H9 (cell line): ENCODE results near the gene NAPEPLD. TPM values are rescaled to one million over a fixed set of nuclear protein-coding genes. Genes with fewer than 3 reads are reported as not detected.

Experiments used
- DNase-seq: peaks from one replicate; pipeline ENCODE4 v3.0.0-alpha.2; 2017
- H2AFZ ChIP-seq: one replicate; pipeline ENCODE4 v1.6.1; 2013; ENCODE audit warnings: mild to moderate bottlenecking, low read length, control low read depth, moderate library complexity
- H2AK5ac ChIP-seq: 2 replicates; pipeline ENCODE4 v1.6.1; 2013; ENCODE audit warnings: low read length, control low read depth, mixed read lengths; ENCODE audit not compliant: insufficient read length
- H2BK120ac ChIP-seq: one replicate; pipeline ENCODE4 v1.6.1; 2013; ENCODE audit warnings: low read depth, mild to moderate bottlenecking, low read length, control low read depth, inconsistent platforms; ENCODE audit not compliant: poor library complexity, severe bottlenecking
- H2BK12ac ChIP-seq: 2 replicates; pipeline ENCODE4 v1.6.1; 2013; ENCODE audit warnings: low read length, control low read depth, mixed read lengths, low read depth; ENCODE audit not compliant: insufficient read length
- H2BK15ac ChIP-seq: 2 replicates; pipeline ENCODE4 v1.6.1; 2013; ENCODE audit warnings: low read depth, low read length, control low read depth
- H2BK20ac ChIP-seq: one replicate; pipeline ENCODE4 v1.6.1; 2013; ENCODE audit warnings: low read depth, mild to moderate bottlenecking, low read length, control low read depth, inconsistent platforms; ENCODE audit not compliant: poor library complexity, severe bottlenecking
- H2BK5ac ChIP-seq: 2 replicates; pipeline ENCODE4 v1.6.1; 2013; ENCODE audit warnings: low read length, control low read depth, mixed read lengths; ENCODE audit not compliant: insufficient read length
- H3K14ac ChIP-seq: 2 replicates; pipeline ENCODE4 v1.6.1; 2013; ENCODE audit warnings: low read length, control low read depth; ENCODE audit not compliant: insufficient read depth
- H3K18ac ChIP-seq: 2 replicates; pipeline ENCODE4 v1.6.1; 2013; ENCODE audit warnings: low read depth, mild to moderate bottlenecking, mixed read lengths, low read length, control low read depth; ENCODE audit not compliant: insufficient read length
- H3K23ac ChIP-seq: 2 replicates; pipeline ENCODE4 v1.6.1; 2013; ENCODE audit warnings: low read length, control low read depth, mixed read lengths, low read depth; ENCODE audit not compliant: insufficient read length
- H3K23me2 ChIP-seq: 2 replicates; pipeline ENCODE4 v1.6.1; 2013; ENCODE audit warnings: low read depth, mild to moderate bottlenecking, mixed read lengths, low read length, control low read depth; ENCODE audit not compliant: insufficient read length, poor library complexity, severe bottlenecking
- H3K27ac ChIP-seq: 2 replicates; pipeline ENCODE4 v1.5.1; 2013; ENCODE audit warnings: low read length, control low read depth, mixed read lengths, low read depth; ENCODE audit not compliant: insufficient read length
- H3K27me3 ChIP-seq: 2 replicates; pipeline ENCODE4 v1.6.1; 2013; ENCODE audit warnings: low read length, control low read depth, inconsistent platforms; ENCODE audit not compliant: insufficient read depth
- H3K4ac ChIP-seq: 2 replicates; pipeline ENCODE4 v1.6.1; 2013; ENCODE audit warnings: low read depth, mild to moderate bottlenecking, control low read depth, inconsistent platforms, low read length, moderate library complexity
- H3K4me1 ChIP-seq: 2 replicates; pipeline ENCODE4 v1.6.1; 2013; ENCODE audit warnings: low read length, control low read depth, inconsistent platforms; ENCODE audit not compliant: insufficient read depth
- H3K4me2 ChIP-seq: 2 replicates; pipeline ENCODE4 v1.6.1; 2013; ENCODE audit warnings: low read length, control low read depth, mixed read lengths; ENCODE audit not compliant: insufficient read length, insufficient read depth
- H3K56ac ChIP-seq: 2 replicates; pipeline ENCODE4 v1.6.1; 2013; ENCODE audit warnings: low read depth, mild to moderate bottlenecking, mixed read lengths, low read length, control low read depth; ENCODE audit not compliant: insufficient read length
- H3K79me1 ChIP-seq: 2 replicates; pipeline ENCODE4 v1.6.1; 2013; ENCODE audit warnings: low read depth, mild to moderate bottlenecking, moderate library complexity, low read length, control low read depth, inconsistent platforms; ENCODE audit not compliant: insufficient read depth, poor library complexity, severe bottlenecking
- H3K79me2 ChIP-seq: 2 replicates; pipeline ENCODE4 v1.6.1; 2013; ENCODE audit warnings: low read length, control low read depth, inconsistent platforms; ENCODE audit not compliant: insufficient read depth
- H3K9ac ChIP-seq: 2 replicates; pipeline ENCODE4 v1.6.1; 2013; ENCODE audit warnings: low read length, control low read depth, mixed read lengths; ENCODE audit not compliant: insufficient read length; ENCODE audit errors: extremely low read depth
- H3K9me3 ChIP-seq: one replicate; pipeline ENCODE4 v1.6.1; 2013; ENCODE audit warnings: low read depth, low read length, inconsistent platforms; ENCODE audit not compliant: control insufficient read depth
- H3T11ph ChIP-seq: one replicate; pipeline ENCODE4 v1.6.1; 2013; ENCODE audit warnings: mild to moderate bottlenecking, low read length, control low read depth, inconsistent platforms
- H4K20me1 ChIP-seq: one replicate; pipeline ENCODE4 v1.6.1; 2013; ENCODE audit not compliant: control insufficient read depth, insufficient read length, insufficient read depth
- H4K5ac ChIP-seq: 2 replicates; pipeline ENCODE4 v1.6.1; 2013; ENCODE audit warnings: low read depth, mild to moderate bottlenecking, mixed read lengths, low read length, control low read depth; ENCODE audit not compliant: insufficient read length
- H4K8ac ChIP-seq: replicated peaks from 2 replicates; pipeline ENCODE4 v1.6.1; 2013; ENCODE audit warnings: low read length, control low read depth, mixed read lengths, low read depth; ENCODE audit not compliant: insufficient read length
- H4K91ac ChIP-seq: 2 replicates; pipeline ENCODE4 v1.6.1; 2013; ENCODE audit warnings: low read depth, mild to moderate bottlenecking, moderate library complexity, mixed read lengths, low read length, control low read depth; ENCODE audit not compliant: insufficient read length
- H3K27ac Mint-ChIP-seq, 3 experiments: 2 replicates in 2 of 3; 3 replicates in 1 of 3; pipeline ENCODE4 v1.8.0; 2020 to 2021; ENCODE audit warnings: mixed read lengths in 3 of 3, mild to moderate bottlenecking in 1 of 3, moderate library complexity in 1 of 3
- H3K27me3 Mint-ChIP-seq: 2 replicates; pipeline ENCODE4 v1.8.0; 2021; ENCODE audit warnings: low read depth, mild to moderate bottlenecking, moderate library complexity, mixed read lengths
- H3K36me3 Mint-ChIP-seq, 3 experiments: 2 replicates in 2 of 3; 3 replicates in 1 of 3; pipeline ENCODE4 v1.8.0; 2020 to 2021; ENCODE audit warnings: low read depth in 3 of 3, mixed read lengths in 3 of 3; ENCODE audit not compliant: insufficient read depth in 1 of 3
- H3K4me1 Mint-ChIP-seq, 2 experiments: 2 replicates each; pipeline ENCODE4 v1.8.0; 2020; ENCODE audit warnings: mixed read lengths in 2 of 2
- H3K4me3 Mint-ChIP-seq, 2 experiments: 2 replicates in 1 of 2; 3 replicates in 1 of 2; pipeline ENCODE4 v1.8.0; 2020 to 2021; ENCODE audit warnings: mild to moderate bottlenecking in 2 of 2, mixed read lengths in 2 of 2, moderate library complexity in 1 of 2
- H3K9me3 Mint-ChIP-seq, 2 experiments: 2 replicates in 1 of 2; 3 replicates in 1 of 2; pipeline ENCODE4 v1.8.0; 2020; ENCODE audit warnings: mild to moderate bottlenecking in 2 of 2, mixed read lengths in 2 of 2, moderate library complexity in 1 of 2
- WGBS: extraction: QIAGEN DNeasy Blood & Tissue Kit; methylation state at CpG from one replicate; pipeline ENCODE4 v1.1.7; 2013; ENCODE audit warnings: missing lambda C conversion rate, low lambda C conversion rate, mixed read lengths; ENCODE audit not compliant: insufficient read length; ENCODE audit errors: extremely low coverage; 5-methylcytosine and 5-hydroxymethylcytosine counted together
- total RNA-seq: library from RNA; stranded (reverse); gene quantifications from 2 replicates; pipeline ENCODE4 v1.2.1, GENCODE V29; 2021
- TF ChIP-seq, protein P1 (sequence below): fragments of 200-600 bp; sonication (generic); conservative IDR thresholded peaks from 3 replicates; pipeline ENCODE4 v1.8.0; 2021; ENCODE audit warnings: antibody characterized with exemption, mild to moderate bottlenecking

The NAPEPLD gene
- total RNA-seq, 1 experiment from 2014 or later: 9.3 TPM

DNA sequence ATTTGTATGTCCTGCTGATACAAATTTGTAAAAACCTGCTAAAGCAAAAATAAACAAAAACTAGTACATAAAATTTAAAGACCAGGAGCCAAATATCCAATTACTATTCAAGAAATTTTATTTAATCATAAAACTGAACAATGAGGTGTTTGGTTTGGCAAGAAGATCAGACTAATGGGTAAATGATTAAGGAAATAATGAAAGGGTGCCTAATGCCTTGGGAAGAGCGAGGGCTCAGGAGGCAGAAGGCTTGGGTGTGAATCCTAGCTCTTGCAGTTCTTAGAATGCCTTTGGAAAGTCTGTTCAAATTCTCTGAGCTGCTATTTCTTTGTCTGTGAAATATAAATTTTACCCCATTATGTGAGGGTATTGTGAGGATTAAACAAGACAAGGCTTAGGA lies 32.4 kb downstream of the NAPEPLD start:
- Mint-ChIP-seq H3K4me3 (no peak overlapping the region), H3K36me3 (peaks cover 17 to 21% (median 18%) of the 10 kb centered on the region in 3 experiments; a peak in 6 of 7 replicates), H3K27ac (no peak overlapping the region), H3K27me3 (no peaks in the 10 kb centered on the region), H3K9me3 (peaks cover 0 to 2% of the 10 kb centered on the region in 2 experiments; a peak in 1 of 5 replicates), H3K4me1 (no peaks in the 10 kb centered on the region)
- TF ChIP-seq, protein P1, sequence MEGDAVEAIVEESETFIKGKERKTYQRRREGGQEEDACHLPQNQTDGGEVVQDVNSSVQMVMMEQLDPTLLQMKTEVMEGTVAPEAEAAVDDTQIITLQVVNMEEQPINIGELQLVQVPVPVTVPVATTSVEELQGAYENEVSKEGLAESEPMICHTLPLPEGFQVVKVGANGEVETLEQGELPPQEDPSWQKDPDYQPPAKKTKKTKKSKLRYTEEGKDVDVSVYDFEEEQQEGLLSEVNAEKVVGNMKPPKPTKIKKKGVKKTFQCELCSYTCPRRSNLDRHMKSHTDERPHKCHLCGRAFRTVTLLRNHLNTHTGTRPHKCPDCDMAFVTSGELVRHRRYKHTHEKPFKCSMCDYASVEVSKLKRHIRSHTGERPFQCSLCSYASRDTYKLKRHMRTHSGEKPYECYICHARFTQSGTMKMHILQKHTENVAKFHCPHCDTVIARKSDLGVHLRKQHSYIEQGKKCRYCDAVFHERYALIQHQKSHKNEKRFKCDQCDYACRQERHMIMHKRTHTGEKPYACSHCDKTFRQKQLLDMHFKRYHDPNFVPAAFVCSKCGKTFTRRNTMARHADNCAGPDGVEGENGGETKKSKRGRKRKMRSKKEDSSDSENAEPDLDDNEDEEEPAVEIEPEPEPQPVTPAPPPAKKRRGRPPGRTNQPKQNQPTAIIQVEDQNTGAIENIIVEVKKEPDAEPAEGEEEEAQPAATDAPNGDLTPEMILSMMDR: no peak
- no peak overlapping the region for H2AK5ac ChIP-seq
- no peak overlapping the region for H4K5ac ChIP-seq
- H3K56ac ChIP-seq: no peak overlapping the region
- no peaks in the 10 kb centered on the region for H3K9me3 ChIP-seq
- H2BK5ac ChIP-seq: no peak overlapping the region
- no peak overlapping the region for H2BK15ac ChIP-seq
- H3K4me2 ChIP-seq: no peak overlapping the region
- H3K27ac ChIP-seq: no peak overlapping the region
- no peak overlapping the region for H3T11ph ChIP-seq
- no peak overlapping the region for H2BK12ac ChIP-seq
- H4K91ac ChIP-seq: no peak overlapping the region
- DNase-seq: no peak
- H3K79me2 ChIP-seq: no peaks in the 10 kb centered on the region
- H3K4me1 ChIP-seq: no peaks in the 10 kb centered on the region
- no peak overlapping the region for H3K14ac ChIP-seq
- H3K23me2 ChIP-seq: no peaks in the 10 kb centered on the region
- H4K20me1 ChIP-seq: no peaks in the 10 kb centered on the region
- no peak overlapping the region for H3K4ac ChIP-seq
- H4K8ac ChIP-seq: no peak overlapping the region
- H2BK20ac ChIP-seq: no peak overlapping the region
- no peaks in the 10 kb centered on the region for H3K27me3 ChIP-seq
- H3K18ac ChIP-seq: no peak overlapping the region
- H3K23ac ChIP-seq: no peak overlapping the region
- H3K79me1 ChIP-seq: no peaks in the 10 kb centered on the region
- WGBS: no CpG with 5 or more reads among the region's 1 CpG
- H2BK120ac ChIP-seq: no peak overlapping the region
- no peak overlapping the region for H2AFZ ChIP-seq
- no peak overlapping the region for H3K9ac ChIP-seq
